BLaER1 treated with 17β-estradiol and CSF1 and Interleukin-3, amounts not matched to agents 10 nM and 100 nM (cell line): ENCODE measurements around the gene RHOT1.

ENCODE experiments used
- H3K27ac ChIP-seq, 11 experiments: shearing (Covaris generic); formaldehyde crosslinking; 2 replicates each; pipeline ENCODE4 v1.8.1; 2022
- H3K27me3 ChIP-seq, 11 experiments: shearing (Covaris generic); formaldehyde crosslinking; 2 replicates each; pipeline ENCODE4 v1.8.1; 2022
- H3K36me3 ChIP-seq, 11 experiments: shearing (Covaris generic); formaldehyde crosslinking; 2 replicates each; pipeline ENCODE4 v1.8.1; 2022
- H3K4me1 ChIP-seq, 10 experiments: shearing (Covaris generic); formaldehyde crosslinking; 2 replicates each; pipeline ENCODE4 v1.8.1; 2022
- H3K4me2 ChIP-seq, 11 experiments: shearing (Covaris generic); formaldehyde crosslinking; 2 replicates each; pipeline ENCODE4 v1.8.1; 2022
- H3K4me3 ChIP-seq, 10 experiments: shearing (Covaris generic); formaldehyde crosslinking; 2 replicates each; pipeline ENCODE4 v1.8.1; 2022
- H3K9ac ChIP-seq, 11 experiments: shearing (Covaris generic); formaldehyde crosslinking; 2 replicates each; pipeline ENCODE4 v1.8.1; 2022
- H3K9me3 ChIP-seq, 11 experiments: shearing (Covaris generic); formaldehyde crosslinking; replicated peaks in 1 of 11; 2 replicates each; pipeline ENCODE4 v1.8.1; 2022
- H4K20me1 ChIP-seq, 11 experiments: shearing (Covaris generic); formaldehyde crosslinking; 2 replicates each; pipeline ENCODE4 v1.8.1; 2022
- Cebpa-rat ChIP-seq, 11 experiments: shearing (Covaris generic); IDR thresholded peaks; 2 replicates each; pipeline ENCODE4 v1.8.1; 2022

The RHOT1 gene

DNA sequence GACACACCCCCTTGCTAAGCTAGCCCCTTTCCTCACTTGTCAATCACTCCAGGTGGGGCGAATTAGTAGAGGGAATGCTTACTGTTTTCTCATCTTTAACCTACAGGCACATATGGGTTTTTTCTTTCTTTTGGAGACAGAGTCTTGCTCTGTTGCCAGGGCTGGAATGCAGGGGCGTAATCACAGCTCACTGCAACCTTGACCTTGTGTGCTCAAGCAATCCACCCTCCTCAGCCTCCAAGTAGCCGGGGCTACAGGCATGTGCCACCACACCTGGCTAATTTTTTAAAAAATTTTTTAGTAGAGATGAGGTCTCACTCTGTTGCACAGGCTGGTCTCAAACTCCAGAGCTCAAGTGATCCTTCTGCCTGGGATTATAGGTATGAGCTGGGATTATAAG is 84.6 kb downstream of the RHOT1 start:
- Histone ChIP-seq H3K9me3 (no peaks in the 10 kb centered on the region), H3K36me3 (peaks cover 0 to 73% (median 24%) of the 10 kb centered on the region in 11 experiments; a peak in 16 of 22 replicates), H3K4me1 (no peaks in the 10 kb centered on the region), H3K4me3 (no peak overlapping the region), H3K27me3 (no peaks in the 10 kb centered on the region), H3K9ac (no peak overlapping the region), H3K27ac (no peak overlapping the region), H3K4me2 (no peak overlapping the region), H4K20me1 (peaks cover 0 to 36% (median 0%) of the 10 kb centered on the region in 11 experiments; a peak in 4 of 22 replicates)
- TF ChIP-seq Cebpa-rat (IDR thresholded peaks at IDR 0.05), result no peak

GRCh38 chr17:32227910-32228309 is 85.6 kb downstream of the RHOT1 start:
- Histone ChIP-seq H3K9ac (no peak overlapping the region), H3K4me3 (no peak overlapping the region), H3K27ac (no peak overlapping the region), H3K4me1 (no peaks in the 10 kb centered on the region), H3K9me3 (no peaks in the 10 kb centered on the region), H3K36me3 (peaks cover 0 to 63% (median 22%) of the 10 kb centered on the region in 11 experiments; a peak in 16 of 22 replicates), H3K27me3 (no peaks in the 10 kb centered on the region), H4K20me1 (peaks cover 0 to 28% (median 0%) of the 10 kb centered on the region in 11 experiments; a peak in 4 of 22 replicates), H3K4me2 (no peak overlapping the region)
- no peak for TF ChIP-seq Cebpa-rat (IDR thresholded peaks at IDR 0.05)

DNA sequence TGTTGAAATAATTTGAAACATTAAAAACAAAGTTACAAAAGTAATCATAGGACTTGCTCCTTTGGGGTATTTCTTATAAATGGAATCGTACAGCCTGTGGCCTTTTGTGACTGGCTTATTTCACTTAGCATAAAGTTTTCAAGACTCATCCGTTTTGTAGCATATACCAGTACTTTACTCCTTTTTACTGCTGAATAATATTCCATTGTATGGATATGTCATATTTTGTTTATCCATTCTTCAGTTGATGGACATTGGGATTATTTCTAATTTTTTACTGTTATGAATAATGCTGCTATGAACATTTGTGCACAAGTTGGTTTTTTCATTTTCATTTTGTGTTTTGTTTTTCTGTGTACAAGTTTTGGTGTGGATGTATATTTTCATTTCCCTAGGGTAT is 93.3 kb downstream of the RHOT1 start:
- no peak overlapping the region for H3K27ac ChIP-seq
- H3K36me3 ChIP-seq, result no peaks in the 10 kb centered on the region
- no peak overlapping the region for H3K4me3 ChIP-seq
- no peaks in the 10 kb centered on the region for H3K27me3 ChIP-seq
- peaks cover 0 to 5% (median 0%) of the 10 kb centered on the region in 11 experiments; a peak in 1 of 22 replicates for H4K20me1 ChIP-seq
- no peak for TF ChIP-seq Cebpa-rat (IDR thresholded peaks at IDR 0.05)
- no peak overlapping the region for H3K9ac ChIP-seq
- H3K4me1 ChIP-seq, result peaks cover 0 to 9% (median 0%) of the 10 kb centered on the region in 10 experiments; a peak in 3 of 20 replicates
- H3K4me2 ChIP-seq, result no peak overlapping the region
- H3K9me3 ChIP-seq, result no peaks in the 10 kb centered on the region

- Histone ChIP-seq H3K4me2 (no peak overlapping the region), H3K4me3 (no peak overlapping the region), H3K27ac (no peak overlapping the region), H3K9ac (no peak overlapping the region), H3K27me3 (no peaks in the 10 kb centered on the region), H4K20me1 (no peaks in the 10 kb centered on the region), H3K9me3 (no peaks in the 10 kb centered on the region), H3K4me1 (peaks cover 0 to 17% (median 0%) of the 10 kb centered on the region in 10 experiments; a peak in 3 of 20 replicates), H3K36me3 (peaks cover 0 to 9% (median 0%) of the 10 kb centered on the region in 11 experiments; a peak in 1 of 22 replicates)
- TF ChIP-seq Cebpa-rat (IDR thresholded peaks at IDR 0.05), result no peak
These were observed 97.2 kb downstream of the RHOT1 start for GRCh38 chr17:32239456-32239855.

DNA sequence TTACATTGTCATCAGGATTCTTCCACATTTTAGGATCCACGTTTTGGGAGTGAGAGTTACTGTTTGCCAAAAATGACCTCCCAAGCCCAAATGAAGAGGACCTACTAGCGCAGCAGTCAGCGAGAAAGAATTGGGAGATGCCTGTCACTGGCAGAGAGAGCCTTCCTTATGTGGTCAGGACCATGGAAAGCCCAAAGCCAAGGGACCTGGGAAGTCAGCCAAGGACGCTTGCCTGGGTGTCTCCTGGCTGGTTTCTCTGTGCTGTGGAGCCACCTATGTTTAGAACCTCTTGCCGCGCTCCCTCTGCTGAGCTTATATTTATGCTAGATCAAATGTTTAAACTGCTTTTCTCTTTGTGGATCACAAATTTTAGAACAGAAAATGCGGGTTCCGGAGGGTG is 98.4 kb downstream of the RHOT1 start:
- H3K4me1 ChIP-seq, result peaks cover 0 to 17% (median 0%) of the 10 kb centered on the region in 10 experiments; a peak in 3 of 20 replicates
- no peak for TF ChIP-seq Cebpa-rat (IDR thresholded peaks at IDR 0.05)

GRCh38 chr17:32241640-32242039 is 99.3 kb downstream of the RHOT1 start:
- Histone ChIP-seq H3K27me3 (no peaks in the 10 kb centered on the region), H3K4me3 (no peak overlapping the region), H3K9ac (no peak overlapping the region), H3K4me1 (peaks cover 0 to 13% (median 0%) of the 10 kb centered on the region in 10 experiments; a peak in 3 of 20 replicates), H3K9me3 (no peaks in the 10 kb centered on the region), H3K27ac (no peak overlapping the region), H4K20me1 (no peaks in the 10 kb centered on the region), H3K4me2 (no peak overlapping the region), H3K36me3 (peaks cover 0 to 9% (median 0%) of the 10 kb centered on the region in 11 experiments; a peak in 1 of 22 replicates)
- TF ChIP-seq Cebpa-rat (IDR thresholded peaks at IDR 0.05), result no peak

More for the DNA sequence above, 98.4 kb downstream of the RHOT1 start:
- H3K27ac ChIP-seq, result no peak overlapping the region
- no peaks in the 10 kb centered on the region for H3K9me3 ChIP-seq
- H3K36me3 ChIP-seq, result peaks cover 0 to 9% (median 0%) of the 10 kb centered on the region in 11 experiments; a peak in 1 of 22 replicates
- no peak overlapping the region for H3K4me2 ChIP-seq
- H4K20me1 ChIP-seq, result no peaks in the 10 kb centered on the region
- H3K27me3 ChIP-seq, result no peaks in the 10 kb centered on the region
- H3K9ac ChIP-seq, result no peak overlapping the region
- no peak overlapping the region for H3K4me3 ChIP-seq

GRCh38 chr17:32249475-32249874 is 107.2 kb downstream of the RHOT1 start:
- Histone ChIP-seq H3K4me1 (peaks cover 0 to 7% (median 0%) of the 10 kb centered on the region in 10 experiments; a peak in 3 of 20 replicates), H3K4me2 (no peak overlapping the region), H3K9me3 (no peaks in the 10 kb centered on the region), H3K27me3 (no peaks in the 10 kb centered on the region), H3K4me3 (no peak overlapping the region), H4K20me1 (no peaks in the 10 kb centered on the region), H3K9ac (no peak overlapping the region), H3K27ac (no peak overlapping the region), H3K36me3 (no peaks in the 10 kb centered on the region)
- no peak for TF ChIP-seq Cebpa-rat (IDR thresholded peaks at IDR 0.05)

- H3K36me3 ChIP-seq, result no peaks in the 10 kb centered on the region
- no peak for TF ChIP-seq Cebpa-rat (IDR thresholded peaks at IDR 0.05)
- H4K20me1 ChIP-seq, result no peaks in the 10 kb centered on the region; a peak in 1 of 22 replicates
- H3K27ac ChIP-seq, result no peak overlapping the region
- no peak overlapping the region for H3K4me2 ChIP-seq
- H3K4me1 ChIP-seq, result peaks cover 0 to 17% (median 12%) of the 10 kb centered on the region in 10 experiments; a peak in 16 of 20 replicates
- H3K27me3 ChIP-seq, result peaks cover 0 to 4% (median 0%) of the 10 kb centered on the region in 11 experiments; a peak in 3 of 22 replicates
- no peak overlapping the region for H3K4me3 ChIP-seq
- no peak overlapping the region for H3K9ac ChIP-seq
- no peaks in the 10 kb centered on the region for H3K9me3 ChIP-seq
These were observed 110.9 kb downstream of the RHOT1 start for GRCh38 chr17:32253117-32253611.

DNA sequence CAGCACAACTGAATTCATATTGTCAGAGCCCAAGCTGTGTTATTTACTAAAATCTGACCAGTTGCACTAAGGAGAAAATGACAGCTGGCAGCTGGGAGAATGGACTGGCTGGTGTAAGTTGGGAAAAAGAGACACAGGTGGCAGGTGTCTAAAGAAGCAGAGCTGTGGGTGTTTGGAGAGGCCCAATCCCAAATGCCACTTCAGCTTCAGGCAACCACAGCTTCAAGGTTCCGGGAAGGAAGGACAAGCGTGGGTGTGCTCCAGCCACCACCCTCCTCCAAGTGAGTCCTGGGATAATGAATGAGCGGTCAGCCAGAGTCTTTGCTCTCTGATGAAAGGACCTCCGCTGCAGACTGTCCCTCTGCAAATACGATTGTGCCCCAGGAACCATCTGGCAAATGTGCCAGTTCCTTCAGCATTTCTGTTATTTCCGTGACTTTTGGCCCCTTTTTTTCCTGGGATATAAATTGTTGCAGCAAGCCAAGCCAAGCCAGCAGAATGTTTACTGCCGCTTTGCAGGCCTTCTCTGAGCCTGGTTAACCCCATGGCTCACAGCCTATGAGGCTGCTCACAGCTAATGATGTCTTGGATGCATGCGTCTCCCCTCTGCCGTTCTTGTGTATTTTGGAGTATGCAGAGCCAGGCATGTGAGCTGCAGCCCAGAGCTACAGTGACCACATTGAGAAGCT is 113.9 kb downstream of the RHOT1 start:
- no peak overlapping the region for H3K4me3 ChIP-seq
- no peak overlapping the region for H3K27ac ChIP-seq
- no peak for TF ChIP-seq Cebpa-rat (IDR thresholded peaks at IDR 0.05)
- no peaks in the 10 kb centered on the region for H3K9me3 ChIP-seq
- H3K9ac ChIP-seq, result no peak overlapping the region
- peak overlapping the region in 10 of 11 experiments; percentile 38 to 79 (median 70); a peak in 19 of 22 replicates for H3K4me2 ChIP-seq
- no peaks in the 10 kb centered on the region; a peak in 1 of 22 replicates for H4K20me1 ChIP-seq
- no peaks in the 10 kb centered on the region for H3K36me3 ChIP-seq
- peaks cover 0 to 14% (median 6%) of the 10 kb centered on the region in 11 experiments; a peak in 8 of 22 replicates for H3K27me3 ChIP-seq
- H3K4me1 ChIP-seq, result peaks cover 0 to 24% (median 12%) of the 10 kb centered on the region in 10 experiments; a peak in 16 of 20 replicates
